HG02870 (cell line): ENCODE measurements around the gene CXCL17.
"Not testable (repeated sequence)": the region's sequence is repeated elsewhere in the genome, so short reads cannot be mapped to it uniquely, and the experiment has no call there.

Source experiments
- ATAC-seq: cut with Tn5 transposase; IDR thresholded peaks from one replicate; pipeline ENCODE4 v1.9.1; 2021; ENCODE audit warnings: mild to moderate bottlenecking, moderate library complexity; ENCODE audit not compliant: unreplicated experiment

Gene CXCL17

GRCh38 chr19:42442833-42443232 is at the start of gene CXCL17:
TSS of gene CXCL17 (minus strand) at chr19:42442946. CDS start at chr19:42442832, 114 bp downstream.
- ATAC-seq, result no peak

GRCh38 chr19:42488783-42489521 is 46.2 kb upstream of the CXCL17 start:
- no peak for ATAC-seq

- ATAC-seq, result no peak
These were observed 45.0 kb upstream of the CXCL17 start for GRCh38 chr19:42487798-42488178.

GRCh38 chr19:42487032-42487797 is 44.5 kb upstream of the CXCL17 start:
- no peak for ATAC-seq

- ATAC-seq, result not testable (repeated sequence)
These were observed 42.3 kb upstream of the CXCL17 start for GRCh38 chr19:42485036-42485435.

GRCh38 chr19:42480335-42481095 is 37.8 kb upstream of the CXCL17 start:
- ATAC-seq, result no peak

- no peak for ATAC-seq
These were observed 37.0 kb upstream of the CXCL17 start for GRCh38 chr19:42479736-42480135.

GRCh38 chr19:42478765-42479311 is 36.1 kb upstream of the CXCL17 start:
- ATAC-seq, result no peak

- no peak for ATAC-seq
These were observed 35.2 kb upstream of the CXCL17 start for GRCh38 chr19:42477933-42478332.

GRCh38 chr19:42477117-42477516 is 34.4 kb upstream of the CXCL17 start:
- ATAC-seq, result no peak

GRCh38 chr19:42475366-42475765 is 32.6 kb upstream of the CXCL17 start:
- ATAC-seq, result no peak

GRCh38 chr19:42474743-42475142 is 32.0 kb upstream of the CXCL17 start:
- ATAC-seq, result no peak

- ATAC-seq, result no peak
These were observed 30.9 kb upstream of the CXCL17 start for GRCh38 chr19:42473686-42474085.

- ATAC-seq, result no peak
These were observed 29.8 kb upstream of the CXCL17 start for GRCh38 chr19:42472402-42473147.

- ATAC-seq, result no peak
These were observed 29.0 kb upstream of the CXCL17 start for GRCh38 chr19:42471554-42472249.

- ATAC-seq, result no peak
These were observed 26.8 kb upstream of the CXCL17 start for GRCh38 chr19:42469311-42470235.

- no peak for ATAC-seq
These were observed 25.6 kb upstream of the CXCL17 start for GRCh38 chr19:42468273-42468796.

GRCh38 chr19:42467183-42467760 is 24.5 kb upstream of the CXCL17 start:
- ATAC-seq, result no peak
